GM19438 (cell line): ENCODE results near the gene COG1.
"Not testable (repeated sequence)": the region's sequence is repeated elsewhere in the genome, so short reads cannot be mapped to it uniquely, and the experiment has no call there.

Experiments used
- ATAC-seq: cut with Tn5 transposase; IDR thresholded peaks from one replicate; pipeline ENCODE4 v1.9.1; 2021; ENCODE audit warnings: low read depth; ENCODE audit not compliant: unreplicated experiment

The COG1 gene

GRCh38 chr17:73192894-73193701, at the start of gene COG1:
Gene COG1 (plus strand): TSS chr17:73193055. CDS start chr17:73193070, 15 bp downstream.
- ATAC-seq, result peak; percentile 68

GRCh38 chr17:73144209-73144608, 48.6 kb upstream of the COG1 start:
- not testable (repeated sequence) for ATAC-seq

- ATAC-seq, result no peak
Observed at GRCh38 chr17:73145641-73146040, 47.2 kb upstream of the COG1 start.

GRCh38 chr17:73147791-73148190, 45.1 kb upstream of the COG1 start:
- ATAC-seq, result not testable (repeated sequence)

- no peak for ATAC-seq
Observed at GRCh38 chr17:73148540-73149334, 44.1 kb upstream of the COG1 start.

GRCh38 chr17:73150622-73151300, 42.1 kb upstream of the COG1 start:
- not testable (repeated sequence) for ATAC-seq

GRCh38 chr17:73151916-73152632, 40.8 kb upstream of the COG1 start:
- no peak for ATAC-seq

GRCh38 chr17:73155410-73156165, 37.3 kb upstream of the COG1 start:
- ATAC-seq, result peak; percentile 9

GRCh38 chr17:73156166-73156840, 36.6 kb upstream of the COG1 start:
- ATAC-seq, result peak; percentile 63

- ATAC-seq, result no peak
Observed at GRCh38 chr17:73156887-73157520, 35.9 kb upstream of the COG1 start.

- no peak for ATAC-seq
Observed at GRCh38 chr17:73157521-73157890, 35.3 kb upstream of the COG1 start.

GRCh38 chr17:73158133-73158532, 34.7 kb upstream of the COG1 start:
- ATAC-seq, result no peak

- ATAC-seq, result no peak
Observed at GRCh38 chr17:73160980-73161630, 31.8 kb upstream of the COG1 start.

- ATAC-seq, result no peak
Observed at GRCh38 chr17:73163043-73163442, 29.8 kb upstream of the COG1 start.

- no peak for ATAC-seq
Observed at GRCh38 chr17:73165616-73166404, 27.0 kb upstream of the COG1 start.

GRCh38 chr17:73166731-73167581, 25.9 kb upstream of the COG1 start:
- no peak for ATAC-seq

GRCh38 chr17:73168667-73169066, 24.2 kb upstream of the COG1 start:
- ATAC-seq, result no peak
